GM19395 (cell line): Measurements from ENCODE around the gene ADM5.

Experiments
- ATAC-seq: cut with Tn5 transposase; IDR thresholded peaks from one replicate; pipeline ENCODE4 v1.9.1; 2021; ENCODE audit warnings: mild to moderate bottlenecking, moderate library complexity; ENCODE audit not compliant: unreplicated experiment

ADM5 gene

DNA sequence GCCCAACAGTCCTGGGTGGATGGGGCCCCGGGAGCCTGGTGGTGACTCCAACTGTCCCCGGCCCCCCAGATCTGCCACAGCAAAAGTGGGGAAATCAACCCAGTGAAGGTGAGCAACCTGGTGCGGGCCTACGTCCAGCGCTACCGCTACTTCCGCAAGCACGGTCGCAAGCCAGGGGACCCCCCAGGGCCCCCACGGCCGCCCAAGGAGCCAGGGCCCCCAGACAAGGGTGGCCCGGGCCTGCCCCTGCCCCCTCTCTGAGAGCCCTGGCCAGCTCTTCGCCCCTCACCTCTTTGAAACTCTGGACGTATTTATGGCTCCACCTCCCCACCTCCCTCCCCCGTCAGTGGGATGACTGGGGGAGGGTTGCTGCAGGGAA, 31.3 kb upstream of the ADM5 start:
- no peak for ATAC-seq

DNA sequence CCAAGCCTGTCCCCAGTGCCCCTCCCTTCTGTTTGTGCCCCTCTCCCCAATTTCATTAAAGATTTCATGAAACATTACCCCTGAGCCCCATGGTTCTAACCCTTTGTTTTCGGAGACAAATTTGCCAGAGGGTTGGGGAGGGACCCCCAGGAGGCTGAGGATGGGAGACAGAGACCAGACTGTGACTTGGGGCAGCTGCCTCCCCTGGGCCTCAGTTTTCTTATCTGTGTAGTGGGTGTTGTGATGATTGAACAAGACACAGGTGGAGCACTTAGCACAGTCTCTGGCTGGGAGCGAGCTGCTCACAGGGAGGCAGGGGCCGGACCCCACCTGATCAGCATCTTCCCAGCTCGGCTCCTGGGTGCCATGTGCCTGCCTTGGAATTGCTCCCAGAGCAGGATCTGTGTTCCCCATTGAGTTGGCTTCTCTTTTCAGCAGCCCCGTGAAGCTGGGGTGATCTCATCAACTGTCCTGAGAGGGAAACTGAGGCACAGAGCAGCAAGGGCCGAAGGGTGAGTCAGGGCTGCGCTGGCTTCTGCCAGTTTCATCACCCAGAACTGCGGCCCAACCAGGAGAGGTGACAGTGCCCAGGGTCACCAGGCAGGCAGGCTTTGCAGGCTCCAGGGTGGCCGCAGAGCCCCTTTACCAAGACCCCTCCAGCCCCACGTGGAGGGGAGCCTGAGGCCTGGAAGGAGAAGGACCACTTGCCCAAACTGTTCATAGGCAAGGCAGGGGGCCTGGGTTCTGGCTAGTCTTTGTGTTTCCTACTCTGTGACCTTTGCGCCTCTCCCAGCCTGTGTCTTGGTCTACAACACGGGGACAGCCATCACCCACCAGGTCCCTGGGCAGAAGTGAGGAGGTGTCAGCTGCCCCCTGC, 30.6 kb upstream of the ADM5 start:
- ATAC-seq: no peak

DNA sequence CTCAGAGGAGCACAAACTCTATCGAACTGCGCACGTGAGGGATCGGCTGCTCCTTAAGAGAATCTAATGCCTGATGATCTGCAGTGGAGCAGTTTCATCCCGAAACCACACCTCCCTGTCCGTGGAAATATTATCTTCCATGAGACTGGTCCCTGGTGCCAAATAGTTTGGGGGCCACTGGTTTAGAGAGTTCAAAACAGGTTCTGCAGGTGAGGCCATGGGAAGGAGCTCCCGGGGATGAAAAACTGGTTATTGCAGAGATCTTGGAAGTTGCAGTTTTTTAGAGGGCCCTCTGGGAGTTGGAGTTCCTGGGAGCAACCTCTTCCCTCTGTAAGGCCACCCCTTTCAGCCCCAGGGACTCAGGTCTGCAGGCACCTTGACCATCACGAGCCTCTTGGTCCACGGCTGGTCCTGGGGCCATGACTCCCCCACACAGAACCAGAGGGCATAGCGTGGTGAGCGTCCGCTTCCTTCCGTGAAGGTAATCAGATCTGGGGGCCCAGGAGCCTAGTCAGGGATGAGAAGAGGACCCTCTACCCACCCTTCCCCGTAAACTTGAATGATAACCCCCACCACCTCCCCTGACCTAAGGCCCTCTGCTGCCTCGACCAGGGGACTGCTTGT, 28.9 kb upstream of the ADM5 start:
- no peak for ATAC-seq

DNA sequence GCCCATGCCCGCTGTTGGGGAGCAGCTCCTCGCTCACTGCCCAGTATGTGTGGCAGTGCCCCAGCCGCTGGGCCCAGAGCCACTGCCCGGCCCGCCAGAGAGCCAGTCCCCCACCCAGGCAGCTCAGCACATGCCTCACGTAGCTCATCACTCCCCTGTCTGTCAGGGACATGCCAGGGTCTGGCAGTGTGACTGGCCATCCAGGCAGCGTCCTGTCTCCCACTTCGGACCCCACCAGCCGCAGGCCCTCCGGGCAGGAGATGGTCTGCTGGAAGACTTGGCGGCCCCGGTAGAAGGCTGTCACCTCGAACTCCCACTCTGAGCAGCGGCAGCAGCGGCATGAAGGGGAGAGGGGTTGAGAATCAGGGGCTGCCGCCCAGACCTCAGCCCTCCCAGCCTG, 27.4 kb upstream of the ADM5 start:
- ATAC-seq: no peak

DNA sequence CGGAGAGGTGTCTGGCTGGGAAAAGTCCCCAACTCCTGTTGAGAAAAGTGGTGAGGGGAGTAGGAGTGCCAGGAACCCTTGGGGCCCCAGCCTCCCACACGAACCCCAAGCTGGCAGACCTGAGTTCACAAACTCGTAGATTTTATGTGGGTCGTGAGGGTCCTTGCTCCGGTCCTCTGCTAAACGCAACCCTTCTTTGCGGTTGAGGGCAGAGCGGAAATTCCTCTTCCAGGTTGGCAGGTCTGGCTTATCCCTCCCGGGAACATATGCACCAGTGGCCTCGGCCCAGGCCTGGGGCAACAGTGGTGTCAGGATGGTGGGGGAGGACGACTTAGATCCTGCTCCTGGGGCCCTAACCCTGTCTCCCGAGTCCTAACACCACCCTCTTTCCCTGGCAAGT, 26.2 kb upstream of the ADM5 start:
- no peak for ATAC-seq

DNA sequence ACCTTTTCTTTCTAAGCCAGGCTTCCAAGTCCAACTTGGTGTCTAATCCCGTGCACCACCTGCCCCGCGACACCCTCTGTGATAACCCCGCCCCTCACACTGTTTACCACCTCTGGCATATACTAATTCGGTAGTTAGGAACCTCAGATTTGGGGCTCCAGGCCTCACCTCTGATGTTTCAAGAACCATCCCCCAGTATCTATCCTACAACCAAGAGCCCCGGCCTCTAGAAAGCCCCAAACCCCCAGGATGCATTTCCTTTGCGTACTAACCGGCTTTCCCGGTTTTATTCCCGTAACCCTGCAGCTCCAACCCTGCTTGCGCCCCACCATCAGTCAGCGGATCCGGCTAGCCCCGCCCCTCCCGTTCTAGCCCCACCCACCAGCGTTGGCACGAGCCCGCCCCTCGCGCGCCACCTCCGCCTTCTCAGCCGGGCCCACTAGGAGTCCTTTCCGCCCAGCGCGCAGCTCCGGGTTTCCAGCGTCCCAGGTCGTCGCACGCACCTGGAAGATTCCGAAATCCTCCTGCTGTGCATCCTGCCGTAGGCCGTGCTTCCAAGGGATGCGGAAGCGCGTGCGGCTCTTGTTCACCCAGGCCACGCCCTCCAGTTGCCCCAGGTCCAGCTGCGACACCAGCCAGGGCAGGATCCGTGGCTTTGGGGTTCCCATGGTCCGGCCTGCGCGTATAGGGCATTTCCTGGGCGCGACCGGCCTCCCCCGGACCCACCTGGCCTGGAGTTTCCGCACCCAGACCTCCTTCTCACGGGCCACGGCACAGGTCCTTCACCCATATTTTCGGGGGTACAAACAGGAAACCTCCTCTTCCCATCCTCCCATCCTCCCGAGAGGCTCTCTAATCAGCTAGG, 25.0 kb upstream of the ADM5 start:
- peak; percentile 4 for ATAC-seq

DNA sequence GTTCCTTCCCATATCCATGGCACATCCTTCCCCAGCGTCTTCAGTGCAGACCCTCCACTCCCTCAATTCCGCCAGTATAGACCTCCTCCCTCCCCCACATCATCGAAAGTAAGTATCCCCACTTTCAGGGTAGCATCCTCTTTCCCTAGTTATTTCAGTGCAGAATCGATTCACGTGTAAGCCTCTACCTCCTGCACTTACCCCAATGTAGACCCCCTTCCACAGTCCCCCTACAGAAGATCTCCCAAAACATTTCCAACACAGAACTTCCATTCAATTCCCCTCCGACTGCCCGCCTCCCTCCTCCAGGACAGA, 24.4 kb upstream of the ADM5 start:
- ATAC-seq: peak; percentile 1

DNA sequence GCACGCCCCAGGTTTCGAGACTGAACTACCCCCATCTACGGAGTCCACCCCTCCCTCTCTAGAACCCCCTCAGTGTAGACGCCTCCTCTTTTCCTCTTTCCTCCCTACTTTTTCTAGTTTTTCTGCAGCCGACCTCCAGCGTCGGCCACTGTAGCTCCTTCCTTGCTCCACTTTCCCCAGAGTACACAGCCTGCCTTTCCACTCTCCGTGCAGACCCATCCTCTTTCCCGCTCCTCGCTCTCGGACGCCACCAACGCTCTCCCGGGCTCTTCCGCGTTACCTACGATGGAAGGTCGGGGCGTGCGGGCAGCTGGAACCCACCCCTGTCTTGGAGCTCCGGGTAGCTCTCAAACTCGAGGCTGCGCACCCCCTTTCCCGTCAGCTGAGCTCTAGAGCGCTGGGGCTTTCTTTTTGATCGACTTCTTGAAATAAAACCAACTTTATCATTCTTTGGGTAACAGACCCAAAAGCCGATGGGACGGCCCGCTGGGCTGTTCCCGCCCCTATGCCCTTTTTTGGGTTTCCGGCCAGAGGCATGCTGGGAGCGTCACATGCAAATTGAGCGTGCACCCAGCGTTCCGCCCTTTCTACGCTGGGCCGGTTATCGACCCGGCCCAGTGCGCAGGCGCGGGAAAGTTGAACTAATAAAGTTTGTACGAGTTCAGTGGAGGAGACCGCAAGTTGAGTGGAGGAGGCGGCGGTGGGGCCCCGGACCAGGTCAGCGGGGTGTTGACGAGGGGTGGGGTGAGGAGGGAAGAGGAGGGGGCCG, 23.9 kb upstream of the ADM5 start, which contains the start of the genes BCL2L12 and IRF3:
Gene BCL2L12, plus strand, starts transcription at position 583 of the 769 bp plus-strand sequence. CDS start 760 bp downstream, outside the sequence.
Gene IRF3, minus strand, starts transcription at position 507 of the 769 bp plus-strand sequence. CDS start 1,019 bp downstream, outside the sequence.
- ATAC-seq: peak; percentile 77

DNA sequence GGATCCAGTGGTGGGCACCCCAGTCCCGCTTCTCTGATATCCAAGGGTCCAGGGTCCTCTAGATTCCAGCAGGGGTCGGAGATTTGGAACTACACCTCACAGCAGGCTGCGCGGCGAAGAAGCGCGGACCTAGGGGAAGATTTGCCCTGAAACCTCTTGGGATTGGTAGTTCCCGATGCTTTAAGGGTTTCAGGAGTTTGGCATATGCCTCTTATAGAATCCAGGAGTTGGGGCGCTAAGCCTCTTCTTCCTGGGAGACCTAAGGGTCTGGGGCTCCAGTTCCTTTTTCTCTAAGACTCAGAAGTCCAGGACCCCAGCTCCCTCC, 23.3 kb upstream of the ADM5 start:
- ATAC-seq: peak; percentile 17

DNA sequence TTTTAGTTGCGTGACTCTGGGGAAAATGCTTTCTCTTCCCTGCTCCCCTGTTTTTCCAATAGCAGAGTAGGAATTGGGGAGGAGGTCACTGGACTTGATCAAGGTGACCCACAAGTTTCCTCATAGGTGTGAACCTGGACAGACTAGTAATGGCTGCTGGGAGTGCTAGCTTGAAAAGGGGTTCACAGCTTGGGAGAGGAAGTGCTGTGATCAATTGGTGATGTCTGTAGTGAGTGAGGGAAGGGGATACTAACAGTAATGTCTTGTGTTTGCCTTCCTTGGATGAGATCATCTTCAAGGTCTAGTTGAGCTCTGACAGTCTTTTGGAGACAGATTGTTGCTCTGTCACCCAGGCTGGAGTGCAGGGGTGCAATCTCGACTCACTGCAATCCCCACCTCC, 21.9 kb upstream of the ADM5 start:
- no peak for ATAC-seq

DNA sequence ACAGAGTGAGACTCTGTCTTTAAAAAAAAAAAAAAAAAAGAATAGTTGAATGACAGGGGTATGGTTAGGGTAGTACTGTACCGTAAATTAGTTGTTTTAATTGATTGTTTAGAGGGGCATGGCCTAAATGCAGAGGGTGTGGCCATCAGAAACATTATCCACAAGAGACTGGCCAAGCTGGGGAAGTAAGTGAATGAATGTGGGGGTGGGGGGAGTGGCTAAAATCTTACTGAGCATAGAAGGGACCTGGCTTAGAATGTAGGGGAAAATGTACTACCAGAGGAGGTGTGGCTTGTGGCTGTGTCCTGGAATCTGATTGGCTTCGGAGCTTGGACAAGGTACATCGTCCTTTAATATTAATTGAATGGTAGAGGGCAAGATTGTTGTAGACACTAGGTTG, 19.9 kb upstream of the ADM5 start:
- ATAC-seq: no peak

DNA sequence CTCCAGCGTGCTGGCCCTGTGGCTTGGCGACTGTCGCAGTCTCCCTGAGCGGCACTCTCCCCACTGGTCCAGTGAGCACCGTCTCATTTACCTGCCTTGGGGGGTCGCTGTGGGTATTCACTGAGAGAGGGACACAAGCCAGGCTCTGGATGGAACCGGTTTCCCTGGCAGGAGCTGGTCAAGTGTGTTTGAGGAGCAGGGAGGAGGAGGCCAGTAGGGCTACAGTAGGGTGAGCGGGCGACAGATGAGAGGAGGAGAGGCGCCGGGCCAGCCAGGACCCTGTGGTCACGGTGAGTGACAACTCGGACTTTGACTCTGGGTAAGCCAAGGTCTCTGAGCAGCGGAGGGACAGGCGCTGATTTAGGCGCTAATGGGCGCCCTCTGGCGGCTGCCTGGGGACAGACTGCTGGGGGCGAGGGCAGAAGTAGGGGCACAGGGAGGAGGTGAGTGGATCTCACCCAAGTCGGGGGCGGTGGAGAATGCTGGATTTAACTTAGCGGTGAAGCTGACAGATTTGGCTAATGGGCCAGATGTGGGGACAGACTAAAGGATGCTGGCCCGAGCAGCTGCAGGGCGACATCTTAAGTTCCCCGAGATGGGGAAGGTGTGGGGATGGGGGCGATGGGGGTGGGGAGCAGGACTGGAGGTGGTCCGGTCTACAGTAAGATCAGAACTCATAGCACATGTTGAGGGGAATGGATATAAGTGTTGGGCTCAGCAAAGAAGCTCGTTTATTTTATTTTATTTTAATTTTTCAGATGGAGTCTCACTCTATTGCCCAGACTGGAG, 17.1 kb upstream of the ADM5 start:
- no peak for ATAC-seq

DNA sequence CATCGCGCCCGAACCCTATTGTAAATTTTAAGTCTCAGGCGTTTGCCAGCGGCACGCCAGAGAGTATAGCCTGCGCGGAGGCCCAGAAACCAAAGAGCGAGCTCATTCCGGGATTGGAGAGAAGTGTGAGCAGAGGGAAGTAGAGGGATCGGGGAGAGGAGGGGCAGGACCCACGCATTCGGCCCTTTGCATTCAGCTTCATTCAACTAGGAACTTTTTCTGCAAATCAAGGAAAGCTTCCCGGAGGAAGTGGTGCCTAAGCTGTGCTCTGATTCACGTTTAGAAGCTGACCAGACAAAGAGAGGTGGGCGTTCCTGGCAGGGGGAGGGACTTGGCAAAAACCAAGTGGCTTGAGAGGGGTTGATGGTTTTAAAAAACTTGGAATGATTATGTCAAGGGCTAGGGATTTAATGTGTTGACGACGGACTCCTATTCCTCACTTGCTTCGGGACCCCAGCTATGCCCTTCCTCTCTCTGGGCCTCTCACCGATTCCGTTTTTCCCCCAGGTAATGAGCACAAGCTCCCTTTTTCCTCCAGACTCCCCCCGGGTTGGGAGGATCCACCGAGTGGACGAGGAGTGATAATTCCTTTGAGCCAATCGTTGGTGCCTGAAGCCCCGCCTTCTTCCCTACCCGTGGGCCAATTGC, 13.1 kb upstream of the ADM5 start:
- peak; percentile 32 for ATAC-seq

DNA sequence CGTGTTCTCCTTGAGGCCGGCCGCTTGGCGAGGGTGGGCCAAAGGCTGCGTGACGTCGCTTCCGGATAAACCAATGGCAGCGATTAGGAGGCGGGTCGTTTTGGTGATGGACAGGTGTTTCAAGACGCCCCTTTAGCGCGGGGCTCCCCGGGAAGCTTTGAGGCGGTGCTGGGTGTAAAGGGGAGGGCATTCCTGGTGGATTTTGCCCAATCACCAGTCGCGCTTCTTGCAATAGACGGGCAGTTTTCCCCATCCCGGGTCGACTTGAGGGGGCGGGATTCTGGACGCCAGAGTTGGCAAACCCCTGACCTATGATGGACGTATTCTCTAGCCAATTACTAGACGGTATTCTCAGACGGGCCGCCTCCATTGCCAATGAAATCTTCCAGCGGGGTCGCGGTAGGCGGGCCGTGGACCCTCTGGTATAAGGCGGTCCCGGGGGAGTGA, 12.6 kb upstream of the ADM5 start:
- ATAC-seq: peak; percentile 66

DNA sequence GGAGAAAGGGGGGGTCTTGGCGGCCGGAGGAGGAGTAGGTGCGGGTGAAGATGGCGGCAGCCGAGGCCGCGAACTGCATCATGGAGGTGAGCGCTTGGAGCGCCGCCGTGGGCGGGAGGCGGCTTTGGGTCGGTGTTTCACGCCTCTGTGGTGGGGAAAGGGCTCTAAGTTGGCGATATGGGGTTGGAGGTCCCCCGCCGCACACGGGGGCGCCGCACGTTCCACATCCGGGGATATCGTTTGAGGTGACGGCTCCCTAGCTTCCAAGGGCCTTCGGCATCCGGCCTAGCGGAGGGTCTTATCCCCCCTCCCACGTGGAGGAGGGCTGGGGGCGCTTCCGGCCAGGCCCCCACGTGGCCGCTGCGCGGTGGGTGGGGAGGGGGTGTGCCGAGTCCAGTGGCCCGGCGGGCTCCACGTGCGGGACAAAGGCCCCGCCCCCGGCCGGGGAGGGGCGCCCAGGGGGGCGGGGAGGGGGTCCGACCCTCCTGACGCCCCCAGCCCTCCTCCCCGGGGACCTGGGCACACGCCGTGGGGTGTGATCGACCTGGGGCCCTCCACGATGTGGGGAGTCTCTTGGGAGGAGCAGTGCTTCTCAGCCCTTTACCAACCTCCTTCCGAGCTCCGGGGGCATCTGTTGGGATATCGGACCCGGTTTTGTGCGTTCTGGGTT, 12.0 kb upstream of the ADM5 start, which contains the start of gene PRMT1:
Gene PRMT1, plus strand, starts transcription at position 41 of the 670 bp plus-strand sequence. Its CDS starts 10 bp downstream, at position 51.
- ATAC-seq: no peak

DNA sequence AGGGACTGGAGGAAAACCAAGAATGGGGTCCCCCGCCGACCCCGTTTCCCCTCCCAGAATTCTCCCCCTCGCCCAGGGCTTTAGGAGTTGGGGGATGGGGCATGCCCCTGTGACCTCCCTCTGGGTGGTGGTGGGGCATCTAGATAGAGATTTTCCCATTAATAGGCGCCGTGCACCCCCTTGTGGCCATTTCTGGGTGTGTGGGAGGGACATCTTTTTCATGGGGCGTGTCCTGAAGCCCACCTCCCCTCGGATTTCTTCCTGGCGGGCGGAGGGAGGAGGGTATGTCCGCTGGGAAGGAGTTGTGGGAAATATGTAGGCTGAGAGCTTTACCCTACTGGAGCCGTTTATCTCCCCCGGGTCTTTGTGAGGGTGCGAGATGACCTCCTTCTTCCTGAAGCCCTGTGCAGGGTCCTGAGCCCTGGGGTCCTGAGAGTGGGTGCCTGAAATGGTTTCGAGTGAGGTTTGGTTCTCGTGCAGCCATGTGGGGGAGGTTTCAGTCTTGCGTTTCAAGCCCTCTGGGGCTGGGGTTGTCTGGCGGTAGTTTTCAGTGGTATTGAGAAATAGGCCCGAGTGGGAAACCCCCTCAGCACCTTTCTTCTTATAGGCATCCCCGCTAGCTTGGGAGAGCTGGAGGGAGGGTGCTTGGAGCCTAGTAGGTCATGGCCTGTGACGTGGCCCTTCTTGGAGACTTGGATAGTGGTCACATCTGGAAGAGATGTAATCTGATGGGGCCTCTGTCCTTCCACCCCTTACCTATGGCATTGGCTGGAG, 11.3 kb upstream of the ADM5 start:
- ATAC-seq: no peak

DNA sequence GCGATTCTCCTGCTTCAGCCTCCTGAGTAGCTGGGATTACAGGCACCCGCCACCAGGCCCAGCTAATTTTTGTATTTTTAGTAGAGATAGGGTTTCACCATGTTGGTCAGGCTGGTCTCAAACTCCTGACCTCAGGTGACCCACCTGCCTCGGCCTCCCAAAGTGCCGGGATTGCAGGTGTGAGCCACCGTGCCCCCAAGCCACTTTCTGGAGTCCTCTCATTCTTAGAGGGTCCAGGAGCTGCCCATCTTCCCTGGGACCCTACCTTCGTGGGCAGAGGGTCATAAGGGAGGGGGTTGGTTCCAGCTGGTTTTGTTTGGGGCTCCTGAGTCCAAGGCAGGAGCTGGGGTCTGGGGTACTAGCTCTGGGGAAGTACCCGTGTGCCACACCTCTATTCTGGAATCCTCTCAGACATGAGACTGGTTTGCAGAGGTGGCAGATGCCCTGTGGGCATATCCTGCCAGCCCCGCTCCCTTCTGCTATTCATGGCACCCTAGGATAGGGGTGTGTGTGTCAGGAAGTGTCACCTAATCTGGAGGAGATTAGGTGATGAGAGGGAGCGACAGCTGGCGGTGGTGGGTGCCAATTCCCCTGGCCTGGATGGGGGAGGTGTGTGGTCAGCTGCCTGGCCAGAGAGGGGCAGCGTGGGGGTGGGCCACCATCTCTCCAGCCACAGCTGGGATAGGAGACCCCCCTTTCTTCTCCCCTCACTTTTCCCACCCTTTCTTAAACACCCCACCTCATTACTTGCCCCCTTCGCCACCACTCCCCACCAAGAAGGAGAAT, 10.2 kb upstream of the ADM5 start:
- ATAC-seq: no peak
